K562 (cell line): ENCODE results near the gene ZNF362. TPM values are rescaled to one million over a fixed set of nuclear protein-coding genes. Genes with fewer than 3 reads are reported as not detected.

Source experiments
- EGR1 ChIP-seq: fragments of 450-650 bp; conservative IDR thresholded peaks from 2 replicates; pipeline ENCODE4 v1.6.1; 2017; ENCODE audit warnings: mild to moderate bottlenecking
- GTF3C2 ChIP-seq: IDR thresholded peaks from 3 replicates; pipeline ENCODE4 v1.6.1; 2011; ENCODE audit warnings: borderline replicate concordance, mild to moderate bottlenecking, moderate library complexity; ENCODE audit not compliant: insufficient read length; ENCODE audit errors: extremely low read depth
- SIRT6 ChIP-seq: IDR thresholded peaks from one replicate; pipeline ENCODE4 v1.6.1; 2012; ENCODE audit warnings: low read depth, mild to moderate bottlenecking, control low read depth, inconsistent platforms, low read length, moderate library complexity
- SP1 ChIP-seq: sonication (generic); formaldehyde crosslinking; IDR thresholded peaks from 2 replicates; pipeline ENCODE4 v1.8.1; 2022; ENCODE audit warnings: mild to moderate bottlenecking, missing genetic modification reagents
- ZNF174 ChIP-seq: fragments of 250-450 bp; sonication (Bioruptor Pico); IDR thresholded peaks from 2 replicates; pipeline ENCODE4 v1.4.0; 2020; ENCODE audit warnings: mild to moderate bottlenecking
- ZNF3 ChIP-seq: fragments of 250-450 bp; sonication (Bioruptor Pico); IDR thresholded peaks from 2 replicates; pipeline ENCODE4 v1.5.0; 2021; ENCODE audit warnings: mild to moderate bottlenecking, moderate library complexity
- ZNF431 ChIP-seq: sonication (generic); formaldehyde crosslinking; IDR thresholded peaks from 2 replicates; pipeline ENCODE4 v1.8.0; 2022; ENCODE audit warnings: mild to moderate bottlenecking, missing genetic modification reagents
- ZNF668 ChIP-seq: fragments of 250-450 bp; sonication (Bioruptor Pico); IDR thresholded peaks from 2 replicates; pipeline ENCODE4 v1.8.0; 2022; ENCODE audit warnings: mild to moderate bottlenecking, inconsistent platforms
- polyA plus RNA-seq, 8 experiments: library from polyadenylated mRNA; depleted of rRNA in 4 of 8; stranded (reverse) in 5 of 8; unstranded in 3 of 8; fragments of >200 nt; fragmentation: Nextera tagmentation in 2 of 8; fragmentation: Illumina TruSeq in 1 of 8; extraction: Ambion mirVana in 2 of 8; extraction: Trizol in 1 of 8; gene quantifications; 2 replicates each; pipeline versions ENCODE4 v1.2.1 to v1.2.3, GENCODE V29; 2011 to 2014; ENCODE audit warnings: inconsistent platforms in 1 of 8, missing spikeins in 1 of 8
- total RNA-seq, 7 experiments: library from RNA; depleted of rRNA in 6 of 7; stranded (reverse); fragments of >200 nt in 6 of 7; fragmentation: Illumina TruSeq in 2 of 7; extraction: Trizol in 2 of 7; gene quantifications; 2 replicates each; pipeline versions ENCODE4 v1.2.1 to v1.2.3, GENCODE V29; 2011 to 2021; ENCODE audit warnings: low replicate concordance in 1 of 7
- TF ChIP-seq, protein P1 (sequence below): fragments of 200-600 bp; sonication (generic); IDR thresholded peaks from one replicate; pipeline ENCODE4 v1.6.1; 2012; ENCODE audit warnings: mild to moderate bottlenecking, low read depth, low read length, inconsistent platforms
- TF ChIP-seq, protein P2 (sequence below): IDR thresholded peaks from 2 replicates; pipeline ENCODE4 v1.6.1; 2011; ENCODE audit warnings: borderline replicate concordance, low read depth, mild to moderate bottlenecking, moderate library complexity, low read length; ENCODE audit not compliant: insufficient read depth, poor library complexity, severe bottlenecking

Gene ZNF362
- total and polyA plus RNA-seq, 9 of the 15 experiments (the other 6 are each of a cell fraction or from before 2014, with no cell fraction given) = 0.01 to 1.1 (median 0.35) TPM; not detected in 1

DNA sequence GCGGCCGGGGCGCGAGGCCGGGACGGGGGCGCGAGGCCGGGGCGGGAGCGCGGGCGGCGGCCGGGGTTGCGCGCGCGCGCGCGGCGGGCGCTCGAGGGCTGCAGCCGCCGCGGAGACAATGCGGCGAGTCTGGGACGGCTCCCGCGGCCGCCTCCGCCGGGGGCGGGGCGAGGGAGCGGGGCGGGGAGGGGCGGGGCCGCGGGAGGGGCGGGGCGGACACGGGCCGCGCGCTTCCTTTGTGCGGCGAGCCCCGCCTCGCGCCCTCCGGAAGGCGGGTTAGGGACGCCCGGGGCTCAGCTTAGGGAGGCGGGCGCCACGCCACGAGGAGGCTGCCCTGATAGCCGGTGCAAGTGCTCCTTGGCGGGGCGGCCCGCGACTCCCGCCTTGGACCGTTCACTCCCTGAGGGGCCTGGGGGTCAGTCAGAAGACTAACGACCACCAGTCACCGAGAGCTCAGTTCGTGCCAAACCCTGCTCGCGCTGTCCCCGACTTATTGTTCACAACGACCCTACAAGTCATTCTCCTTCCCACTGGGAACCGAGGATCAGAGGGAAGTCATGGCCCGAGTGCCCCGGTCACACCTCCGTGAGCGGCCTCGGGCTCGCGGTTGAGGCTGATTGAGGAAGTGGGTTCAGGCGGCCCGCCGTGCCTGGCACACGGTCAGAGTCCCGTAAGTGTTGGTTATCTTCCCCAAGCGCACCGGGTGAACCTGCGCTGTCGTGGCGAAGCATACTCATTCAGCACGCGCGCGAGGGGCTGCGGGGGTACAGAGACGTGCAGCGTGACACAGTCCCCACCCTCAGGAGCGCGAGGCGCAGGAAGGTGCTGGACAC, 93.7 kb downstream of the ZNF362 start (continued):
- TF ChIP-seq, protein P1, sequence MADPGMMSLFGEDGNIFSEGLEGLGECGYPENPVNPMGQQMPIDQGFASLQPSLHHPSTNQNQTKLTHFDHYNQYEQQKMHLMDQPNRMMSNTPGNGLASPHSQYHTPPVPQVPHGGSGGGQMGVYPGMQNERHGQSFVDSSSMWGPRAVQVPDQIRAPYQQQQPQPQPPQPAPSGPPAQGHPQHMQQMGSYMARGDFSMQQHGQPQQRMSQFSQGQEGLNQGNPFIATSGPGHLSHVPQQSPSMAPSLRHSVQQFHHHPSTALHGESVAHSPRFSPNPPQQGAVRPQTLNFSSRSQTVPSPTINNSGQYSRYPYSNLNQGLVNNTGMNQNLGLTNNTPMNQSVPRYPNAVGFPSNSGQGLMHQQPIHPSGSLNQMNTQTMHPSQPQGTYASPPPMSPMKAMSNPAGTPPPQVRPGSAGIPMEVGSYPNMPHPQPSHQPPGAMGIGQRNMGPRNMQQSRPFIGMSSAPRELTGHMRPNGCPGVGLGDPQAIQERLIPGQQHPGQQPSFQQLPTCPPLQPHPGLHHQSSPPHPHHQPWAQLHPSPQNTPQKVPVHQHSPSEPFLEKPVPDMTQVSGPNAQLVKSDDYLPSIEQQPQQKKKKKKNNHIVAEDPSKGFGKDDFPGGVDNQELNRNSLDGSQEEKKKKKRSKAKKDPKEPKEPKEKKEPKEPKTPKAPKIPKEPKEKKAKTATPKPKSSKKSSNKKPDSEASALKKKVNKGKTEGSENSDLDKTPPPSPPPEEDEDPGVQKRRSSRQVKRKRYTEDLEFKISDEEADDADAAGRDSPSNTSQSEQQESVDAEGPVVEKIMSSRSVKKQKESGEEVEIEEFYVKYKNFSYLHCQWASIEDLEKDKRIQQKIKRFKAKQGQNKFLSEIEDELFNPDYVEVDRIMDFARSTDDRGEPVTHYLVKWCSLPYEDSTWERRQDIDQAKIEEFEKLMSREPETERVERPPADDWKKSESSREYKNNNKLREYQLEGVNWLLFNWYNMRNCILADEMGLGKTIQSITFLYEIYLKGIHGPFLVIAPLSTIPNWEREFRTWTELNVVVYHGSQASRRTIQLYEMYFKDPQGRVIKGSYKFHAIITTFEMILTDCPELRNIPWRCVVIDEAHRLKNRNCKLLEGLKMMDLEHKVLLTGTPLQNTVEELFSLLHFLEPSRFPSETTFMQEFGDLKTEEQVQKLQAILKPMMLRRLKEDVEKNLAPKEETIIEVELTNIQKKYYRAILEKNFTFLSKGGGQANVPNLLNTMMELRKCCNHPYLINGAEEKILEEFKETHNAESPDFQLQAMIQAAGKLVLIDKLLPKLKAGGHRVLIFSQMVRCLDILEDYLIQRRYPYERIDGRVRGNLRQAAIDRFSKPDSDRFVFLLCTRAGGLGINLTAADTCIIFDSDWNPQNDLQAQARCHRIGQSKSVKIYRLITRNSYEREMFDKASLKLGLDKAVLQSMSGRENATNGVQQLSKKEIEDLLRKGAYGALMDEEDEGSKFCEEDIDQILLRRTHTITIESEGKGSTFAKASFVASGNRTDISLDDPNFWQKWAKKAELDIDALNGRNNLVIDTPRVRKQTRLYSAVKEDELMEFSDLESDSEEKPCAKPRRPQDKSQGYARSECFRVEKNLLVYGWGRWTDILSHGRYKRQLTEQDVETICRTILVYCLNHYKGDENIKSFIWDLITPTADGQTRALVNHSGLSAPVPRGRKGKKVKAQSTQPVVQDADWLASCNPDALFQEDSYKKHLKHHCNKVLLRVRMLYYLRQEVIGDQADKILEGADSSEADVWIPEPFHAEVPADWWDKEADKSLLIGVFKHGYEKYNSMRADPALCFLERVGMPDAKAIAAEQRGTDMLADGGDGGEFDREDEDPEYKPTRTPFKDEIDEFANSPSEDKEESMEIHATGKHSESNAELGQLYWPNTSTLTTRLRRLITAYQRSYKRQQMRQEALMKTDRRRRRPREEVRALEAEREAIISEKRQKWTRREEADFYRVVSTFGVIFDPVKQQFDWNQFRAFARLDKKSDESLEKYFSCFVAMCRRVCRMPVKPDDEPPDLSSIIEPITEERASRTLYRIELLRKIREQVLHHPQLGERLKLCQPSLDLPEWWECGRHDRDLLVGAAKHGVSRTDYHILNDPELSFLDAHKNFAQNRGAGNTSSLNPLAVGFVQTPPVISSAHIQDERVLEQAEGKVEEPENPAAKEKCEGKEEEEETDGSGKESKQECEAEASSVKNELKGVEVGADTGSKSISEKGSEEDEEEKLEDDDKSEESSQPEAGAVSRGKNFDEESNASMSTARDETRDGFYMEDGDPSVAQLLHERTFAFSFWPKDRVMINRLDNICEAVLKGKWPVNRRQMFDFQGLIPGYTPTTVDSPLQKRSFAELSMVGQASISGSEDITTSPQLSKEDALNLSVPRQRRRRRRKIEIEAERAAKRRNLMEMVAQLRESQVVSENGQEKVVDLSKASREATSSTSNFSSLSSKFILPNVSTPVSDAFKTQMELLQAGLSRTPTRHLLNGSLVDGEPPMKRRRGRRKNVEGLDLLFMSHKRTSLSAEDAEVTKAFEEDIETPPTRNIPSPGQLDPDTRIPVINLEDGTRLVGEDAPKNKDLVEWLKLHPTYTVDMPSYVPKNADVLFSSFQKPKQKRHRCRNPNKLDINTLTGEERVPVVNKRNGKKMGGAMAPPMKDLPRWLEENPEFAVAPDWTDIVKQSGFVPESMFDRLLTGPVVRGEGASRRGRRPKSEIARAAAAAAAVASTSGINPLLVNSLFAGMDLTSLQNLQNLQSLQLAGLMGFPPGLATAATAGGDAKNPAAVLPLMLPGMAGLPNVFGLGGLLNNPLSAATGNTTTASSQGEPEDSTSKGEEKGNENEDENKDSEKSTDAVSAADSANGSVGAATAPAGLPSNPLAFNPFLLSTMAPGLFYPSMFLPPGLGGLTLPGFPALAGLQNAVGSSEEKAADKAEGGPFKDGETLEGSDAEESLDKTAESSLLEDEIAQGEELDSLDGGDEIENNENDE = no peak
- TF ChIP-seq ZNF431 (CRISPR knock-in tag) = peak; percentile 75
- no peak for TF ChIP-seq ZNF668
- TF ChIP-seq, protein P2, sequence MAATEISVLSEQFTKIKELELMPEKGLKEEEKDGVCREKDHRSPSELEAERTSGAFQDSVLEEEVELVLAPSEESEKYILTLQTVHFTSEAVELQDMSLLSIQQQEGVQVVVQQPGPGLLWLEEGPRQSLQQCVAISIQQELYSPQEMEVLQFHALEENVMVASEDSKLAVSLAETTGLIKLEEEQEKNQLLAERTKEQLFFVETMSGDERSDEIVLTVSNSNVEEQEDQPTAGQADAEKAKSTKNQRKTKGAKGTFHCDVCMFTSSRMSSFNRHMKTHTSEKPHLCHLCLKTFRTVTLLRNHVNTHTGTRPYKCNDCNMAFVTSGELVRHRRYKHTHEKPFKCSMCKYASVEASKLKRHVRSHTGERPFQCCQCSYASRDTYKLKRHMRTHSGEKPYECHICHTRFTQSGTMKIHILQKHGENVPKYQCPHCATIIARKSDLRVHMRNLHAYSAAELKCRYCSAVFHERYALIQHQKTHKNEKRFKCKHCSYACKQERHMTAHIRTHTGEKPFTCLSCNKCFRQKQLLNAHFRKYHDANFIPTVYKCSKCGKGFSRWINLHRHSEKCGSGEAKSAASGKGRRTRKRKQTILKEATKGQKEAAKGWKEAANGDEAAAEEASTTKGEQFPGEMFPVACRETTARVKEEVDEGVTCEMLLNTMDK = no peak
- TF ChIP-seq GTF3C2 = no peak
- no peak for TF ChIP-seq ZNF174 (CRISPR knock-in tag)
- peak; percentile 31 for TF ChIP-seq EGR1
- peak; percentile 83 for TF ChIP-seq SP1 (CRISPR knock-in tag)
- no peak for TF ChIP-seq ZNF3 (CRISPR knock-in tag)
- no peak for TF ChIP-seq SIRT6
